Gastrocnemius medialis (tissue), 4 donors: ENCODE data around the gene JMJD1C.

Source experiments
- CTCF ChIP-seq, 5 experiments: fragments of 450-650 bp in 3 of 5; fragments of 200-600 bp in 2 of 5; sonication (generic) in 2 of 5; IDR thresholded peaks in 4 of 5; conservative IDR thresholded peaks in 1 of 5; 1 replicate in 4 of 5; 2 replicates in 1 of 5; pipeline ENCODE4 v1.5.1; 2016 to 2019; ENCODE audit warnings: antibody characterized with exemption in 5 of 5, mild to moderate bottlenecking in 3 of 5, moderate library complexity in 3 of 5
- POLR2A ChIP-seq, 2 donors: fragments of 450-650 bp; IDR thresholded peaks; one replicate each; pipeline ENCODE4 v1.6.1; 2017; ENCODE audit warnings: antibody characterized with exemption in 2 of 2, mild to moderate bottlenecking in 2 of 2, moderate library complexity in 2 of 2

GRCh38 chr10:63266391-63267316, 199.1 kb downstream of the JMJD1C start:
- TF ChIP-seq CTCF (IDR thresholded peaks at IDR 0.05 in 4 of 5, conservative IDR thresholded peaks at IDR 0.05 in 1 of 5): no peak
- TF ChIP-seq POLR2A (IDR thresholded peaks at IDR 0.05): no peak
